GM11168 (cell line): Measurements from ENCODE around the gene ARL13A.
"Not testable (repeated sequence)": the region's sequence is repeated elsewhere in the genome, so short reads cannot be mapped to it uniquely, and the experiment has no call there.

Experiments used
- in situ Hi-C: fragments of 300-500 bp; cut with MboI; formaldehyde crosslinking; loops from one replicate; pipeline ENCODE4 v1.12.0; 2022; ENCODE audit warnings: low sequenced_read_pairs; ENCODE audit not compliant: unreplicated experiment

The ARL13A gene

DNA sequence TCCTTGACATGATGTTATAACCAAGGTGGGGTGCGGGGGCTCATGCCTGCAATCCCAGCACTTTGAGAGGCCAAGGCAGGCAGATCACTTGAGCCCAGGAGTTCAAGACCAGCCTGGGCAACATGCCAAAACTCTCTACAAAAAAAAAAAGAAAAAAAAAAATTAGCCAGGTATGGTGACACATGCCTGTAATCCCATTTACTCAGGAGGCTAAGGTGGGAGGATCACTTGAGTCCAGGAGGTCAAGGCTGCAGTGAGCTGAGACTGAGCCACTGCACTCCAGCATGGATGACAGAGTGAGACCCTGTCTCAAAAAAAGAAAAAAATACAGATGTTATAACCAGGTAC is 12.0 kb downstream of the ARL13A start:
- in situ Hi-C loops, result not testable (repeated sequence)

DNA sequence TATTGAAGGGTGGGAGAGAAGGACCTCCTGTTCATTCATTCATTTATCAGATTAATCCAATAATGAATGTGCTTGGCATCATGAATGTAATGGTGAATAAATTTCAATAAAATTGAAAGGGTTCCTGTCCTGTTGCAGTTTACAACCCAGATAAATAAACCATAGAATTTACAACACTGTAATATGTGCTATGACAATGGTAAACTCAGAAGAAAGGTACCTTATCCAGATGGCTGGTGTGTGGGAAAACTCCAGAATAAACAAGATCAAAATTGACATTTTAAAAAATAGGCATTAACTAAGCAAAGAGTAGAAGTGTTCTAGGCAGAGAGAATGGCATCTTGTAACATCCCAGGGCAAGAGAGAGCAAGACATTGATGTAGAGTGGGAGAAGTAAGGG is 15.3 kb downstream of the ARL13A start:
- in situ Hi-C loops, result no loop called here

DNA sequence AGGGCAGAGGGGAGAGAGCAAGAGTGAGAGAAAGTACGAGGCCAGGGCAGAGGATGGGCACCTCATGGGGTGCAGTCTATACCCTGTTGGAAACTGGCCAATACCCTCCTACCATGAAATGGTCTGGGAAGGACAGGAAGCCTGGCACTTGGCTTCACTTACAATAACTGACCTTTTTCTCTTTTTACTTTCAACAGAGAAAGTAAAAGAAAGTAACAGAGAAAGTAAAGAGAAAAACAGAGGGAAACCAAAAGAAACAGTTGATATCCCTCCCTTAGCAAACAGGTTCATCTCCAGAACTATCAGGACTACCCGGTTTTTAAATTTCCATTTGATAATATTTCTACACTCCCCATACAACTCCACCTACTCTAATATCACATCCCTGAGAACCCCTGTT is 20.6 kb downstream of the ARL13A start:
- in situ Hi-C loops, result no loop called here

DNA sequence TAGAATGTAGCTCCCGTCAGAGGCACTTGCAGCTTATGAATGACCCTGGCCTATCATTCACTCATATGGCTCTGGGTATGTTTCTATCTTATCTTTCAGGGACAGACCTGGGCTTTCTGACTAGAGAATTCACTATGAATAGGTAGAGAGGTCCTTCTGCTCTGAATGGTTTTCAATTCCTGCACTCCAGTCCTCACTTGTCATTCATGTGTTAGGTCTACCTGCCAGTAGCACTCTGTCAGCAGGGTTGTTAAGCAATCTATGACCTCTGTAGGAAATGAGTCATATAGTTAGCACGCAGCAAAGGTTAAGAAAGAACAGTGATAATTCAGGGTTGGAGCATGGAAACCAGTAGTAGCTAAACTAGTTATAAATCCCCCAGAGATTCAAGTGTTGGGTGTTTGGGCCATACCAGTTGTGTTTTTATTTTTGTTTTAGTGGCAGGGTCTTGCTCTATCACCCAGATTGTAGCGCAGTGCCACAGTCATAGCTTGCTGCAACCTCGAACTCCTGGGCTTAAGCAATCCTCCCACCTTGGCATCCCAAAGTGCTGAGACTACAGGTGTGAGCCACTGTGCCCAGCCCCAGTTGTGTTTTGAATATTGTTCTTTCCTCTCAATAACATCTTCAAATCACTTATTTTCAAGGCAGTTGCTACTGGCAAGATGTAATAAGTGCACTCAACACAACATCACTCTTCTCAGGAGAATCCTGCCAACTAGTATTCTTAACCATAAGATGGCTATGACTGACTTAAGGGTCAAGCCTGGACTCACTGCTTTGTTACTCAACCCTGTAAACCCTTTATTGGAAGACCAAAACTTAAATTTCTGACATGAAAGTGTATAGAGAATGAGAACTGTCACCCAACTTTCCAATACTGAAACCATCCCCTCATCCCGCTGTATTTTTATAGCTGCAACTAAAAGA is 25.1 kb downstream of the ARL13A start:
- in situ Hi-C loops, result no loop called here

DNA sequence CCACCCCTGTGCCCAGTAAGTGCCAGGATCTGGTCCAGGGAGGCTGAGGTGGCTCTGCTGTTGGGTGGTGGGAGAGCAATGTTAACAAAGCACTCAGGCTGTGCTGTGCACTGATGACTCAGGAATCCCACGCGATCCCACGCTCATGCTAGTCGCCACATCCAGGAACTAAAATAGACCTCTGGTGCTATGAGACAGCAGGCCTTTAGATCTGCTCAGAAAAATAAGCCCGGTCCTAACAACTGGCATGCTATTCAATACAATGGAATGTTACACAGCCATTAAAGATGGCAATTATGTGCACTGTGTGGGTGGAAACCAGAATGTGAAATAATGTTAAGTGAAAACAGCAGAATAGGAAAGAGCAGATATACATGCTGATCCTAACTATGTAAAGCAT is 26.0 kb downstream of the ARL13A start:
- in situ Hi-C loops, result no loop called here

DNA sequence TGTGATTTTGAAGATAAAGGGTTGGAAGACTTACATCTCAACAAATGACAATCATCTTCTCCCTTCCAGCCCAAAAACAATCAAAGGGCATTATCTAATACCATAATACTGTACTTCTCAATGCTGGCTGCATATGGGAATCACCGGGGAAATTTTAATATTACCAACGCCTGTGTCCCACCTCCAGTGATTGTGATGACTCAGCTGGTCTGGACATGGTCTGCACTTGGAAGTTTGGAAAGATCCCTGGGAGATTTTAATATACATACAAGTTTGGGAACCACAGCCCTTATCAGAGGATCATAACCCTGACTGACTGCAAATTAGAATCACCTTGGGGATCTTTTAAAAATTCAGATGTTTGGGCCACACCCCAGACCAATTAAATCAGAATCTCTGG is 29.9 kb downstream of the ARL13A start:
- in situ Hi-C loops, result no loop called here

DNA sequence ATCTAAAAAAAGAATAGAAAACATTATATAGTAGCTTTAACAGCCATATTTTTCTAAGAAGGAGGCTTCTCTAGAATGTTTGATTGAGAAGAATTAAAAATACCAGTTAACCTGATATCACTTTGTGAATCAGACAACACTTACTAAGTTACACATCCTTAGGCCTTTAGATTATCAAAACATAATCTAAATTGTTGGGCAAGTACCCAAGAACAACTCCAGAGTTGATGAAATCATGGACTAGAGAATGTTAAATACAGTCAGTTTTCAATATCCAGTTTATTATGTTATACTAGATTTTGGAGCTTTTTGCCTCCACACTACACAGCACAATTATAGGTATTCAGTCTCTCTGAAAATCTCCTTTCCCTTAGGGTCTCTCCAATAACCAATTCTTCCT is 39.6 kb downstream of the ARL13A start:
- in situ Hi-C loops, result no loop called here

DNA sequence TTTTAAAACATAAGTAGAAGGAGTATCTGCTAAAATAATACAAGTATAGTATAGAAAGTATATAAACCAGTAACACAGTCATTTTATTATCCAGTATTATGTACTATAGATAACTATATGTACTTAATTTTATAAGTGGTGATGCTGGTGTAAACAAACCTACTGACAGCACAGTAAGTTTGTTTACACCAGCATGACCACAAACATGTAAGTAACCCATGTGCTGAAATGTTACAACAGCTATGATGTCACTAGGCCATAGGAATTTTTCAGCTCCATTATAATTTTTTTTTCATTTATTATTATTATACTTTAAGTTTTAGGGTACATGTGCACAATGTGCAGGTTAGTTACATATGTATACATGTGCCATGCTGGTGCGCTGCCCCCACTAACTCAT is 42.5 kb downstream of the ARL13A start:
- in situ Hi-C loops, result not testable (repeated sequence)

DNA sequence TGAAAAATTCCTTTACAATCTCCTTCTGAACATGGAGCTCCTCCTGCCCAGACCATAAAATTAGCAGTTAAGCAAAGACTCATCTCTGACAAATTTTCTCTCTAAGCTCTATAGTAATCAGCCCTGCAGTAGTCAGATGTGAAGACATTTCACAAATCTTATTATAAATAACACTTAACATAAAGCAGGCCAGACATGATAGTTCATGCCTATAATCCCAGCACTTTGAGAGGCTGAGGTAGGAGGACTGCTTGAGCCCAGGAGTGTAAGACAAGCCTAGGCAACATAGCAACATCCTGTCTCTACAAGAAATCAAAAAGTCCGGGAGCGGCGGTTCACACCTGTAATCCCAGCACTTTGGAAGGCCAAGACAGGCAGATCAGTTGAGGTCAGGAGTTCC is 52.5 kb downstream of the ARL13A start:
- in situ Hi-C loops, result no loop called here

DNA sequence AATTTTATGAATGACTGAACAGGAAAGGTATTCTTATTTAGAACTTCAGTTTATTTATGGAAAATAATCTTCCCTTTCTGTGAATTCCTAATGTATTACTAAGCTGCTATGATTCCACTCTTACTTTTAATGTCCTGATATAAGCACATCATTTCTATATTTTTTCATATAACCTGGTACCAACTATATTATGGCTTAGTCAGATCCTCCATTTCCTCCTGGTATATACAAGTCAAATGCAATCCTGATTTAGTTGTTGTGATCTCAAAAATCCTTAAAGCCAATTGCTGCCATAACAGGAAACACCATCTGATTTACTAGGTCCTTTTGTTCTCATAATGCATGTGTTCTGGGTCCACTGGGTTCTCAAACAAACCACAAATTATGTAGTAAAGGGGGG is 55.6 kb downstream of the ARL13A start:
- in situ Hi-C loops, result no loop called here

DNA sequence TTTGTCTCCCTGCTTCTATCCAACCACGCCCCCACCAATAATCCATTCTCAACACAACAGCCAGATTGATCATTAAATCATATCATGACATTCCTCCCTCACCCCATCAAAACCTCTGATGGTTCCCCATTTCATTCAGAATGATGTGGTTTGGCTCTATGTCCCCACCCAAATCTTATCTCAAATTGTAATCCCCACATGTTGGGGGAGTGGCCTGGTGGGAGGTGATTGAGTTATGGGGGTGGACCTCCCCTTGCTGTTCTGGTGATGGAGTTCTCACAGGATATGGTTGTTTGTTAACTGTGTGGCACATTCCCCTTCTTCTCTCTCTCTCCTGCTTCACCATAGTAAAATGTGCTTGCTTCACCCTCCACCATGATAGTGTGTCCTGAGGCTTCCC is 59.1 kb downstream of the ARL13A start:
- in situ Hi-C loops, result no loop called here

DNA sequence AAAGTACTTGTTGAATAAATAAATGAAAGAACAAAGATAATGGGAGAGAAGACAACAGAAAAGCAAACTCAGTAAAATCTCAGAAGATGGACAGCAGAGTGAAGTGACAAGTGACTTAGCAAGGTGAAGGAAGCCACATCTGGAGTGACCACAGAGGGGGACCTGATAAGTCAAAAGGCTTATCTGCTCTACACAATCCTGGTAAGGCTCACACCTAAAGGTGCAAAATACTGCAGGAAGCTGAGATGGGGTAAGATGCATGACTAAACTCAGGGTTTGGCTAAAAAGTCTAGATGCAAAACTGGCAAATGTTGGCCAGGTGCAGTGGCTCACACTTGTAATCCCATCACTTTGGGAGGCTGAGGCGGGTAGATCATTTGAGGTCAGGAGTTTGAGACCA is 60.2 kb downstream of the ARL13A start:
- in situ Hi-C loops, result no loop called here

DNA sequence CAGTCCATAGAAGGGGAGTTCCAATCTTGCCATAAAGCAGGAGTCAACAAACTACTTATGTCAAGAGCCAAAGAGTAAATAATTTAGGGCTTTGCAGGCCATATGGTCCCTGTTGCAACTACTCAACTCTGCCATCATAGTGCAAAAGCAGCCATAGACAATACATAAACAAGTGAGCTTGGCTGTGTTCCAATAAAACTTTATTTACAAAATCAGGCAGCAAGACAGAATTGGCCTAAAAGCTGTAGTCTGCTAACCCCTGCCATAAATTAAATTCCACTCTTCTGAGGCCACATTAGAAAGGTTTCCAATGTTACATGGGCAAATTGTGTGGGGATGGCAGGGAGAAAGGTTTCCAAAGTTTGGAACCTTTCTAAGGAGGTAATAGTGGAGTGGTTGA is 67.7 kb downstream of the ARL13A start:
- in situ Hi-C loops, result no loop called here

DNA sequence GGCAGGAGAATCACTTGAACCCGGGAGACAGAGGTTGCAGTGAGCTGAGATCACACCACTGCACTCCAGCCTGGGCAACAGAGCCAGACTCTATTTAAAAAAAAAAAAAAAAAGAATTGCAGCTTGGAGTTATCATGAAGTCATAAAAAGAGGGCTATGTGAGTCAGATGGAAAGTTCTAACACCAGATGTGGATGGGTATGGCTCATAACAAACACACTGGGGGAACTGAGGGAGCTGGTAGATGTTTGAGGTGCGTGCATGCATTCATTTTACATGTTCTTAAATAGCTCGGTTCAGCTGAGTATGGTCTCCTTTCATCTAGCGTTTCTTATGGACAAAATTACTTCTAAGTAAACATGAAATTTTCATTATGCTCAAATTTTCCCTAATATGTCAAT is 70.7 kb downstream of the ARL13A start:
- in situ Hi-C loops, result no loop called here
